Stimulated activated CD8-positive, alpha-beta memory T cell treated with anti-CD3 and anti-CD28 coated beads, Interleukin-15, amount 100 ng/mL, for 24 hours (primary cell): ENCODE results near the gene GIPC2.
"Not testable (repeated sequence)": the region's sequence is repeated elsewhere in the genome, so short reads cannot be mapped to it uniquely, and the experiment has no call there.

Source experiments
- DNase-seq: peaks from one replicate; pipeline ENCODE4 v3.0.0-alpha.2; 2020; ENCODE audit warnings: low read depth

The GIPC2 gene

GRCh38 chr1:78068681-78069283 is 23.0 kb downstream of the GIPC2 start:
- no peak for DNase-seq

- no peak for DNase-seq
Measured at GRCh38 chr1:78069784-78070183, 24.0 kb downstream of the GIPC2 start.

GRCh38 chr1:78070210-78070609 is 24.4 kb downstream of the GIPC2 start:
- DNase-seq, result no peak

GRCh38 chr1:78070758-78071157 is 25.0 kb downstream of the GIPC2 start:
- no peak for DNase-seq

GRCh38 chr1:78071696-78072095 is 25.9 kb downstream of the GIPC2 start:
- DNase-seq, result no peak

GRCh38 chr1:78072216-78072615 is 26.4 kb downstream of the GIPC2 start:
- DNase-seq, result no peak

- DNase-seq, result no peak
Measured at GRCh38 chr1:78073441-78073840, 27.7 kb downstream of the GIPC2 start.

- no peak for DNase-seq
Measured at GRCh38 chr1:78075621-78076020, 29.9 kb downstream of the GIPC2 start.

GRCh38 chr1:78078358-78078757 is 32.6 kb downstream of the GIPC2 start:
- no peak for DNase-seq

GRCh38 chr1:78079580-78079979 is 33.8 kb downstream of the GIPC2 start:
- DNase-seq, result no peak

- no peak for DNase-seq
Measured at GRCh38 chr1:78080767-78081166, 35.0 kb downstream of the GIPC2 start.

GRCh38 chr1:78081980-78082860 is 36.5 kb downstream of the GIPC2 start:
- DNase-seq, result no peak

- DNase-seq, result not testable (repeated sequence)
Measured at GRCh38 chr1:78084639-78085038, 38.9 kb downstream of the GIPC2 start.

- DNase-seq, result no peak
Measured at GRCh38 chr1:78086697-78087096, 40.9 kb downstream of the GIPC2 start.

- DNase-seq, result no peak
Measured at GRCh38 chr1:78088015-78088414, 42.2 kb downstream of the GIPC2 start.

GRCh38 chr1:78088486-78088885 is 42.7 kb downstream of the GIPC2 start:
- DNase-seq, result no peak

GRCh38 chr1:78089010-78089409 is 43.2 kb downstream of the GIPC2 start:
- DNase-seq, result no peak

- no peak for DNase-seq
Measured at GRCh38 chr1:78090472-78091133, 44.8 kb downstream of the GIPC2 start.

GRCh38 chr1:78091215-78091813 is 45.5 kb downstream of the GIPC2 start:
- no peak for DNase-seq

GRCh38 chr1:78091886-78092285 is 46.1 kb downstream of the GIPC2 start:
- no peak for DNase-seq

- no peak for DNase-seq
Measured at GRCh38 chr1:78092643-78093042, 46.9 kb downstream of the GIPC2 start.

- no peak for DNase-seq
Measured at GRCh38 chr1:78093560-78093959, 47.8 kb downstream of the GIPC2 start.

GRCh38 chr1:78094639-78095038 is 48.9 kb downstream of the GIPC2 start:
- no peak for DNase-seq
